H9 (cell line): ENCODE results near the gene NUP155. TPM values are rescaled to one million over a fixed set of nuclear protein-coding genes. Genes with fewer than 3 reads are reported as not detected.

ENCODE experiments used
- DNase-seq: peaks from one replicate; pipeline ENCODE4 v3.0.0-alpha.2; 2017
- H2AFZ ChIP-seq: one replicate; pipeline ENCODE4 v1.6.1; 2013; ENCODE audit warnings: mild to moderate bottlenecking, low read length, control low read depth, moderate library complexity
- H2AK5ac ChIP-seq: 2 replicates; pipeline ENCODE4 v1.6.1; 2013; ENCODE audit warnings: low read length, control low read depth, mixed read lengths; ENCODE audit not compliant: insufficient read length
- H2BK120ac ChIP-seq: one replicate; pipeline ENCODE4 v1.6.1; 2013; ENCODE audit warnings: low read depth, mild to moderate bottlenecking, low read length, control low read depth, inconsistent platforms; ENCODE audit not compliant: poor library complexity, severe bottlenecking
- H2BK12ac ChIP-seq: 2 replicates; pipeline ENCODE4 v1.6.1; 2013; ENCODE audit warnings: low read length, control low read depth, mixed read lengths, low read depth; ENCODE audit not compliant: insufficient read length
- H2BK15ac ChIP-seq: 2 replicates; pipeline ENCODE4 v1.6.1; 2013; ENCODE audit warnings: low read depth, low read length, control low read depth
- H2BK20ac ChIP-seq: one replicate; pipeline ENCODE4 v1.6.1; 2013; ENCODE audit warnings: low read depth, mild to moderate bottlenecking, low read length, control low read depth, inconsistent platforms; ENCODE audit not compliant: poor library complexity, severe bottlenecking
- H2BK5ac ChIP-seq: 2 replicates; pipeline ENCODE4 v1.6.1; 2013; ENCODE audit warnings: low read length, control low read depth, mixed read lengths; ENCODE audit not compliant: insufficient read length
- H3K14ac ChIP-seq: 2 replicates; pipeline ENCODE4 v1.6.1; 2013; ENCODE audit warnings: low read length, control low read depth; ENCODE audit not compliant: insufficient read depth
- H3K18ac ChIP-seq: 2 replicates; pipeline ENCODE4 v1.6.1; 2013; ENCODE audit warnings: low read depth, mild to moderate bottlenecking, mixed read lengths, low read length, control low read depth; ENCODE audit not compliant: insufficient read length
- H3K23ac ChIP-seq: 2 replicates; pipeline ENCODE4 v1.6.1; 2013; ENCODE audit warnings: low read length, control low read depth, mixed read lengths, low read depth; ENCODE audit not compliant: insufficient read length
- H3K23me2 ChIP-seq: 2 replicates; pipeline ENCODE4 v1.6.1; 2013; ENCODE audit warnings: low read depth, mild to moderate bottlenecking, mixed read lengths, low read length, control low read depth; ENCODE audit not compliant: insufficient read length, poor library complexity, severe bottlenecking
- H3K27ac ChIP-seq: 2 replicates; pipeline ENCODE4 v1.5.1; 2013; ENCODE audit warnings: low read length, control low read depth, mixed read lengths, low read depth; ENCODE audit not compliant: insufficient read length
- H3K27me3 ChIP-seq: 2 replicates; pipeline ENCODE4 v1.6.1; 2013; ENCODE audit warnings: low read length, control low read depth, inconsistent platforms; ENCODE audit not compliant: insufficient read depth
- H3K4ac ChIP-seq: 2 replicates; pipeline ENCODE4 v1.6.1; 2013; ENCODE audit warnings: low read depth, mild to moderate bottlenecking, control low read depth, inconsistent platforms, low read length, moderate library complexity
- H3K4me1 ChIP-seq: 2 replicates; pipeline ENCODE4 v1.6.1; 2013; ENCODE audit warnings: low read length, control low read depth, inconsistent platforms; ENCODE audit not compliant: insufficient read depth
- H3K4me2 ChIP-seq: 2 replicates; pipeline ENCODE4 v1.6.1; 2013; ENCODE audit warnings: low read length, control low read depth, mixed read lengths; ENCODE audit not compliant: insufficient read length, insufficient read depth
- H3K56ac ChIP-seq: 2 replicates; pipeline ENCODE4 v1.6.1; 2013; ENCODE audit warnings: low read depth, mild to moderate bottlenecking, mixed read lengths, low read length, control low read depth; ENCODE audit not compliant: insufficient read length
- H3K79me1 ChIP-seq: 2 replicates; pipeline ENCODE4 v1.6.1; 2013; ENCODE audit warnings: low read depth, mild to moderate bottlenecking, moderate library complexity, low read length, control low read depth, inconsistent platforms; ENCODE audit not compliant: insufficient read depth, poor library complexity, severe bottlenecking
- H3K79me2 ChIP-seq: 2 replicates; pipeline ENCODE4 v1.6.1; 2013; ENCODE audit warnings: low read length, control low read depth, inconsistent platforms; ENCODE audit not compliant: insufficient read depth
- H3K9ac ChIP-seq: 2 replicates; pipeline ENCODE4 v1.6.1; 2013; ENCODE audit warnings: low read length, control low read depth, mixed read lengths; ENCODE audit not compliant: insufficient read length; ENCODE audit errors: extremely low read depth
- H3K9me3 ChIP-seq: one replicate; pipeline ENCODE4 v1.6.1; 2013; ENCODE audit warnings: low read depth, low read length, inconsistent platforms; ENCODE audit not compliant: control insufficient read depth
- H3T11ph ChIP-seq: one replicate; pipeline ENCODE4 v1.6.1; 2013; ENCODE audit warnings: mild to moderate bottlenecking, low read length, control low read depth, inconsistent platforms
- H4K20me1 ChIP-seq: one replicate; pipeline ENCODE4 v1.6.1; 2013; ENCODE audit not compliant: control insufficient read depth, insufficient read length, insufficient read depth
- H4K5ac ChIP-seq: 2 replicates; pipeline ENCODE4 v1.6.1; 2013; ENCODE audit warnings: low read depth, mild to moderate bottlenecking, mixed read lengths, low read length, control low read depth; ENCODE audit not compliant: insufficient read length
- H4K8ac ChIP-seq: replicated peaks from 2 replicates; pipeline ENCODE4 v1.6.1; 2013; ENCODE audit warnings: low read length, control low read depth, mixed read lengths, low read depth; ENCODE audit not compliant: insufficient read length
- H4K91ac ChIP-seq: 2 replicates; pipeline ENCODE4 v1.6.1; 2013; ENCODE audit warnings: low read depth, mild to moderate bottlenecking, moderate library complexity, mixed read lengths, low read length, control low read depth; ENCODE audit not compliant: insufficient read length
- H3K27ac Mint-ChIP-seq, 3 experiments: 2 replicates in 2 of 3; 3 replicates in 1 of 3; pipeline ENCODE4 v1.8.0; 2020 to 2021; ENCODE audit warnings: mixed read lengths in 3 of 3, mild to moderate bottlenecking in 1 of 3, moderate library complexity in 1 of 3
- H3K27me3 Mint-ChIP-seq: 2 replicates; pipeline ENCODE4 v1.8.0; 2021; ENCODE audit warnings: low read depth, mild to moderate bottlenecking, moderate library complexity, mixed read lengths
- H3K36me3 Mint-ChIP-seq, 3 experiments: 2 replicates in 2 of 3; 3 replicates in 1 of 3; pipeline ENCODE4 v1.8.0; 2020 to 2021; ENCODE audit warnings: low read depth in 3 of 3, mixed read lengths in 3 of 3; ENCODE audit not compliant: insufficient read depth in 1 of 3
- H3K4me1 Mint-ChIP-seq, 2 experiments: 2 replicates each; pipeline ENCODE4 v1.8.0; 2020; ENCODE audit warnings: mixed read lengths in 2 of 2
- H3K4me3 Mint-ChIP-seq, 2 experiments: 2 replicates in 1 of 2; 3 replicates in 1 of 2; pipeline ENCODE4 v1.8.0; 2020 to 2021; ENCODE audit warnings: mild to moderate bottlenecking in 2 of 2, mixed read lengths in 2 of 2, moderate library complexity in 1 of 2
- H3K9me3 Mint-ChIP-seq, 2 experiments: 2 replicates in 1 of 2; 3 replicates in 1 of 2; pipeline ENCODE4 v1.8.0; 2020; ENCODE audit warnings: mild to moderate bottlenecking in 2 of 2, mixed read lengths in 2 of 2, moderate library complexity in 1 of 2
- CTCF ChIP-seq: fragments of 200-600 bp; sonication (generic); conservative IDR thresholded peaks from 3 replicates; pipeline ENCODE4 v1.8.0; 2021; ENCODE audit warnings: antibody characterized with exemption, mild to moderate bottlenecking
- WGBS: extraction: QIAGEN DNeasy Blood & Tissue Kit; methylation state at CpG from one replicate; pipeline ENCODE4 v1.1.7; 2013; ENCODE audit warnings: missing lambda C conversion rate, low lambda C conversion rate, mixed read lengths; ENCODE audit not compliant: insufficient read length; ENCODE audit errors: extremely low coverage; 5-methylcytosine and 5-hydroxymethylcytosine counted together
- total RNA-seq: library from RNA; stranded (reverse); gene quantifications from 2 replicates; pipeline ENCODE4 v1.2.1, GENCODE V29; 2021

The NUP155 gene
- total RNA-seq, 1 experiment from 2014 or later = 82.4 TPM

- H3K9ac ChIP-seq = no peak overlapping the region
- no peak for DNase-seq
- H2BK20ac ChIP-seq = no peak overlapping the region
- H3K9me3 ChIP-seq = no peaks in the 10 kb centered on the region
- no peak overlapping the region for H3K18ac ChIP-seq
- H4K5ac ChIP-seq = no peak overlapping the region
- H3K27ac Mint-ChIP-seq = no peak overlapping the region
- TF ChIP-seq CTCF = no peak
- WGBS = no CpG with 5 or more reads among the region's 1 CpG
- H4K8ac ChIP-seq = no peak overlapping the region
- H2AFZ ChIP-seq = no peak overlapping the region
- no peak overlapping the region for H3K23ac ChIP-seq
- H3K4me3 Mint-ChIP-seq = no peak overlapping the region
- H3K27me3 ChIP-seq = no peaks in the 10 kb centered on the region
- no peaks in the 10 kb centered on the region for H3K23me2 ChIP-seq
- H2BK15ac ChIP-seq = no peak overlapping the region
- H3K27ac ChIP-seq = no peak overlapping the region
- no peak overlapping the region for H2BK12ac ChIP-seq
- no peak overlapping the region for H4K91ac ChIP-seq
- H3K36me3 Mint-ChIP-seq = peaks cover 37 to 81% (median 73%) of the 10 kb centered on the region in 3 experiments; a peak in 6 of 7 replicates
- H2BK5ac ChIP-seq = no peak overlapping the region
- H3K27me3 Mint-ChIP-seq = no peaks in the 10 kb centered on the region
- no peak overlapping the region for H2BK120ac ChIP-seq
- no peaks in the 10 kb centered on the region for H3K4me1 Mint-ChIP-seq
- no peak overlapping the region for H3T11ph ChIP-seq
- H3K4me1 ChIP-seq = no peaks in the 10 kb centered on the region
- H3K79me1 ChIP-seq = no peaks in the 10 kb centered on the region
- no peak overlapping the region for H3K56ac ChIP-seq
- no peaks in the 10 kb centered on the region for H4K20me1 ChIP-seq
- H3K4me2 ChIP-seq = no peak overlapping the region
- H2AK5ac ChIP-seq = no peak overlapping the region
- H3K79me2 ChIP-seq = no peaks in the 10 kb centered on the region
- no peak overlapping the region for H3K14ac ChIP-seq
- no peak overlapping the region for H3K4ac ChIP-seq
- no peaks in the 10 kb centered on the region for H3K9me3 Mint-ChIP-seq
Observed at GRCh38 chr5:37310360-37310759, 60.5 kb downstream of the NUP155 start.
